ENCODE measurements around the gene RHOA.
A peak's percentile ranks its signal among the peaks of the same experiment; 100 is the strongest.
"Not testable (repeated sequence)": the region's sequence is repeated elsewhere in the genome, so short reads cannot be mapped to it uniquely, and the experiment has no call there.

RHOA gene

DNA sequence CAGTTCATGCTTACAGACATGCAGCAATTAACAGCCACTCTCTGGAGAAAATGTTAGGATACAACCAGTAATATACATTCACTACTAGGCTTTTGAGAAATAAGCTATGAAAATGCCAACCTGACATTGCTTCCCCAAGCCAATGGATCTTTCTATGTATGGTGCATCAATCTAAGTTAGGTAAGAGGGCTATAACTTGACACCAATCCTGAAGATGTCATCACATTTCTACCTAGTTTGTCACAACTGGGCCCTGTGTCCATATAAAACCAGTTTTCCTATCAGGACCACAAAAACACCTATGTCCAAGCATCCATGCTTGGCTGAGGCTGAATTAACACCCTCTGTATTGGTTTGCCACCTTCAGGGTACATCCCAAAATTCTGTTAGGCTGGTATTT lies 39.8 kb downstream of the RHOA start:
- DNase-seq (ENCODE audit: extremely low read depth in 1 of 2, low read depth in 1 of 2) = no peak

DNA sequence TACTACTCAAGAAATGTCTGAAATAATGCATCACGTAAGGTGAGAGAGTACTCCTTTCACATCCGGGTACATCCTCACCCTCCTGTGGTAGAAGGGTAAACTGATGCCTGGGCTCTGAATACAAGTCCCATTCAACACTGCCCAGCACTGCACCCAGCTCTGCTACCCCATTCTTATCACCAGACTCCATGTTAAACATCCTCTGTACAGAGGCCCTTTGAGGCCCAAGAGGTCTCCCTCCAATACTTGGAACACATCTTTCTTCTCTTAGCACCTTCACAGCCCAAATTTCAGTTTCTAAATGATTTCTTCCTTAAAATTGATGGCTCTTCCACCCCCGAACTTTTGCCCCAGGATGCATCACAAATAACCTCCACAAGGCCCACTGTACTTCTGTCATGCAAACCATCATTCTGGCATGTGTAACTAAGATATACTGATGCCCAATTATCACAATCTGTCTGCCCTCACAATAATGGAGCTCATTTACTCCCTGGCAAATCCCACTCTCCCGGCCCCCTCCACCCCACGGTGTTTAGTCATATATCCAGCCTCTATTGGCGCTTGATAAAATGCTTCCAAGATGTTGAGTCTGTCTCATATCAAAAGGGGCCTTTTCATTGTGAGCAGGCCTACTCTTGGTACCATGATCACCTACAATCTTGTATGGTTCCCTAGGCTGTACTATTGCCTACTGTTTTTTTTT lies 41.0 kb downstream of the RHOA start:
- no peak for DNase-seq (ENCODE audit: extremely low read depth in 1 of 2, low read depth in 1 of 2)

DNA sequence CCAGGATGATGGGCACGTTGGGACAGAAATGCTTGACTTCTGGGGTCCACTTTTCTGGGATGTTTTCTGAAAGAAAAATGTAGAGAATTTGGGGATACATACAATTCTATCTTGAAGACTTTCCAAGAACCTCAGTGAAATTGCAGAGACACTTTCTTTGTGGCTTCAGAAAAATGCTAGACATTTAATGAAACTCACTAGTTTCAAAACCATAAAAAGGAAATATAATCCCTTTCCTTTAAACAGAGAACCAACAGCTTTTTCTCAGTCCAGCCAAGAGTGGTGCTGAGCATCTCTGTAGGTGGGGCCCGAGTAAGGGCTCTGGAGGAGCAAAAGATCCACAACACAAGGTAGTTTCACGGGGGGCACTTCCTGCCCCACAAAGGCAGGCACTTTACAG lies 49.2 kb downstream of the RHOA start:
- no peak for DNase-seq (ENCODE audit: extremely low read depth in 1 of 2, low read depth in 1 of 2)

DNA sequence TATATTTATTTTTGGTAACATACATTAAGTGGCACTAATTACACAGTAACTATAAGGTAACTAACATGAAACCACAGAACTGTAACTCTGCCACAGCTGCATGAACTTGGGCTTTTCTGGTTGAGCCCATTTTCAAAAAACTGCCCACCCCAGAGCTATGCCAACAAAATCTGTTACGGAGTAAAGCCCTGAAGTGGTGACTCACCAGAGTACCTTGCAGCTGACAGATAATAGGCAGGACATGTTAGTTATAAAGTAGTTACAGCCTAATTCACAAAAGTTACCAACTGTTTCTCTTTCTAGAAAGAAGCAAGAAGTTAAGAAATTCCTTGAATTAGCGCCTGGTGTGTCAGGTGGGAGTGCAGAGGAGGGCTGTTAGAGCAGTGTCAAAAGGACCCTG lies 52.2 kb downstream of the RHOA start:
- DNase-seq (ENCODE audit: extremely low read depth in 1 of 2, low read depth in 1 of 2) = no peak

DNA sequence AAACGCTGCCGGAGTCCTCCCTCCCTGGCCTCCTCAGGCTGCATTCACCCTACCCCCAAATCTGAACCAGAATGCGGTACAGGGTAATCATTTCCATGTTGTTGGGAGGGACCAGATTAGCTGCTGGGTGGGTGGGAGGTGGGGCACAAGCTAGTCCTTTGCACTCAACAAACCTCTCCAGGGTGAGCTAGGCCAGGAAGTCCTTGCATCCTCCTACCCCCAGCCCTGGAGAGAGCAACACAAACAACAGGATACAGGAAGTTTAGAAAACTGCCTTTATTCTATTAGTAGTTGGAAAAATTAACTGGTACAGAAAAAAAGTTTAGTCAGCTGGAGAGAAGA lies 52.9 kb downstream of the RHOA start:
- DNase-seq (ENCODE audit: extremely low read depth in 1 of 2, low read depth in 1 of 2) = no peak

DNA sequence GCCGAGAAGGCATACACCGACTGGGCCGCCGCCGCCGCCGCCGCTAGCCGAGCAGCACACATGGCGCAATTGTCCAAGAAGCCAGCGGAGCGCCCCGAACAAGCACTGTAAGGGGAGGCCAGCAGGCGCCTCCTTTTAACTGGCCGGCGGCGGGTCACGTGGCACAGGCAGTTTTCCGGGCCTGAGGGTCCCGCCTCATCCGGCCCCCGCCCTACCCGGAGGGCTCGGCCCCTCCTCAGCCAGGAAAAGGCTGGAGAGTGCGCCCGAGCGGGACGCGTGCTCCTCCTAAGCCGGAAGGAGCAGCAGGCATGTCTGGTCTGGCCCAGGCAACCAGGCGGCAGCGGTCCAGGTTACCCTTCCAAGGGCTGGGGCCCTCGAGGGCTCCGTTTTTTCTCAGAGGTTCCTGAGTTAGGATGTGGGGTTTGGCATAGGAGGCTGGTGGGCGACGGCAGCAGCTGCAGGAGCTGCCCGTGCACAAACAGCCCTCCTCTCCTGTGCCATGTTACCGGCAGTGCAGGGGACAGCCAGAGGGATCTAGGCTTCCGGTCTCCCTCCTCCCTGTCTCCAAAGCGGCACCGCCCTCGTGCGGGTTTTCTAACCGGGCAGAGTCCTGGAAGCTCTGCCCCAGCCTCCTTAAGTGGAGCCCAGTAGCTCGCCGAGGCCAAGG lies 53.4 kb downstream of the RHOA start, which contains the start of gene GPX1:
TSS of gene GPX1 (minus strand) at position 137 of the 667 bp plus-strand sequence. CDS start at position 62, 75 bp downstream.
- peak; percentile 78 to 88 for DNase-seq (ENCODE audit: extremely low read depth in 1 of 2, low read depth in 1 of 2)

DNA sequence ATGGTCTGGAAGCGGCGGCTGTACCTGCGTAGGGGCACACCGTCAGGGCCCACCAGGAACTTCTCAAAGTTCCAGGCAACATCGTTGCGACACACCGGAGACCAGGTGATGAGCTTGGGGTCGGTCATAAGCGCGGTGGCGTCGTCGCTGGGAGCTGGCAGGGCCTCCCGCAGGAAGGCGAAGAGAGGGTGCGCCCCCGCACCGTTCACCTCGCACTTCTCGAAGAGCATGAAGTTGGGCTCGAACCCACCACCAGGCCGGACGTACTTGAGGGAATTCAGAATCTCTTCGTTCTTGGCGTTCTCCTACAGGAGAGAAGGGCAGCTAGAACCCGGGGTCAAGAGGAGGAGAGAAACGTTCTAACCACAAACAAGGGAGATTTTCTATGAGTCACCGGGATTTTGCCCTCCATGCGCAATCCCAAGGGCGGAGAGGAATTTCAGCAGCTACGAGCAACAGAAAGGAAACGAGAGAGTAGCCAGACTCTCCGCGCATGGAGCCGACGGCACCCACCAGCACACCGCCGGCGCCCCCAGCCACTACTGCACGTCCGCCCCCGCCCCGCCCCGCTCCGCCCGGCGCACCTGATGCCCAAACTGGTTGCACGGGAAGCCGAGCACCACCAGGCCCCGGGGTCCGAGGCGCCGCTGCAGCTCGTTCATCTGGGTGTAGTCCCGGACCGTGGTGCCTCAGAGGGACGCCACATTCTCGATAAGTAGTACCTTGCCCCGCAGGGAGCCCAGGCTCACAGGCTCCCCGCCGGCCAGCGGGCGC lies 54.1 kb downstream of the RHOA start:
- DNase-seq (ENCODE audit: extremely low read depth in 1 of 2, low read depth in 1 of 2) = peak in 1 of 2 donors; percentile 37

DNA sequence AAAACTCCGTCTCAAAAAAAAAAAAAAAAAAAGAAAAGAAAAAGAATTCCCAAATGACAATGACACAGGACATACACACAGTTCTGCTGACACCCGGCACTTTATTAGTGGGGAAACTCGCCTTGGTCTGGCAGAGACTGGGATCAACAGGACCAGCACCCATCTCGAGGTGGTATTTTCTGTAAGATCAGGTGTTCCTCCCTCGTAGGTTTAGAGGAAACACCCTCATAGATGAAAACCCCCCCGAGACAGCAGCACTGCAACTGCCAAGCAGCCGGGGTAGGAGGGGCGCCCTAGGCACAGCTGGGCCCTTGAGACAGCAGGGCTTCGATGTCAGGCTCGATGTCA lies 54.7 kb downstream of the RHOA start:
- not testable (repeated sequence) for DNase-seq (ENCODE audit: extremely low read depth in 1 of 2, low read depth in 1 of 2)

DNA sequence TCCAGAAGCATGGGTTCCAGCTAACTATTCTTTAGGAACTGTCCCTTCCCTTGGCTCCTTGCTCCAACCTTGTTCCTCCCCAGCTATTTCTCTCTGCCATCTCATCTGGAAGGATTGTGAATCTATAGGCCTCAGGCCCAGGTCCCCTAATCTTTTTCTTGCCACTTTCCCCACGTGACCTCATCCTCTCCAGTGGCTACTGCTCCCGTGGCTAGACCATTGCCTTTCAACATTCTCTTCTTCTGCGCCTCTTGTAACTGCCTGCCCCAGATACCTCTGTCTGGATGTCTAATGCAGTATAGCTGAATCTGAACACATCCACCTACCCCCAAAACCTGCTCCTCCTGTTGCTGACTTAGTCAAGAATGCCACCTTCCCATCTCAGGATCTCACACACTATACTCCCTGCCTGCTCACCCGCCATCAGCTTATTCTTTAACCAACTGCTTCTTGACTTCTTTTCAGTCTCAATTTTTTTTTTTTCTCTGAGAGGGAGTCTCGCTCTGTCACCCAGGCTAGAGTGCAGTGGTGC lies 58.8 kb downstream of the RHOA start:
- DNase-seq (ENCODE audit: extremely low read depth in 1 of 2, low read depth in 1 of 2) = no peak

DNA sequence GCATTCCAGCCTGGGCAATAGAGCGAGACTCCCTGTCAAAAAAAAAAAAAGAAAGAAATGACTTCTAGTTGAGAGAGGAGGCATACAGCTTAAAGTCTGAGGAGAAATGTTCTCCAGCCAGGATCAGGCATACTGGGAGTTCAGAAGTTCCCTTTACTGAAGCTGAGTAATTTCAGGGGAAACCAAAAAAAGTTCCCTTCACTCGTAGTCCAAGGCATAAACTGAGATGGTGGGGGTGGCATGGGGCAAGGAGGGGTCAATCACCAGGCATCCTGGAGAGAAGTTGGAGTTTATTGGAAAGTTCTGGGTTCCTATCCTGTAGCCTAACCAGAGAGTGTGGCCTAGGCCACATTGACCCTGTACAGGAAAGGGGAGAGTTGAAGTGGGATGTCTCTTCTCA lies 59.5 kb downstream of the RHOA start:
- DNase-seq (ENCODE audit: extremely low read depth in 1 of 2, low read depth in 1 of 2) = no peak

DNA sequence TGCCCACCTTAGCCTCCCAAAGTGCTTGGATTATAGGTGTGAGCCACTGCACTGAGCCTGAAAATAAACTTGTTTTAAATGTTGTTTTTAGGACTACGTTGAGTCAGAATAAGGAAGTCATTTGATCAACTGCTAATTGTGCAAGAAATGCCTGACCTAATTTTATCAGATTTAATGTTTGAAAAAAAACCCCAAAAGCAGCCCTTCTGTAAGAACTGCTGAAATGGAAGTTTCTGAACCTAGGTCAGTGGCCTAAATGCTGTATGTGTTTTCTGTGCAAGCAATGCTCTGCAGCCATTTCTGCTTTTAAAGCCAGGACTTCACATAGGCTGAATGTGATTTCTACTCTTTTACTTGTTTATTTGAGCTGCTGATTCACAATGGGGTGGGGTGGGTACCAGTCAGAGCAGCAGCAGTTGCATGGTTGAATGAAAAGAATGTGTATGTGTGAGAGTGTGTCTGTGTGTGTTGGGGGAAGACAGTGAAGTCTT lies 60.2 kb downstream of the RHOA start:
- DNase-seq (ENCODE audit: extremely low read depth in 1 of 2, low read depth in 1 of 2) = no peak

DNA sequence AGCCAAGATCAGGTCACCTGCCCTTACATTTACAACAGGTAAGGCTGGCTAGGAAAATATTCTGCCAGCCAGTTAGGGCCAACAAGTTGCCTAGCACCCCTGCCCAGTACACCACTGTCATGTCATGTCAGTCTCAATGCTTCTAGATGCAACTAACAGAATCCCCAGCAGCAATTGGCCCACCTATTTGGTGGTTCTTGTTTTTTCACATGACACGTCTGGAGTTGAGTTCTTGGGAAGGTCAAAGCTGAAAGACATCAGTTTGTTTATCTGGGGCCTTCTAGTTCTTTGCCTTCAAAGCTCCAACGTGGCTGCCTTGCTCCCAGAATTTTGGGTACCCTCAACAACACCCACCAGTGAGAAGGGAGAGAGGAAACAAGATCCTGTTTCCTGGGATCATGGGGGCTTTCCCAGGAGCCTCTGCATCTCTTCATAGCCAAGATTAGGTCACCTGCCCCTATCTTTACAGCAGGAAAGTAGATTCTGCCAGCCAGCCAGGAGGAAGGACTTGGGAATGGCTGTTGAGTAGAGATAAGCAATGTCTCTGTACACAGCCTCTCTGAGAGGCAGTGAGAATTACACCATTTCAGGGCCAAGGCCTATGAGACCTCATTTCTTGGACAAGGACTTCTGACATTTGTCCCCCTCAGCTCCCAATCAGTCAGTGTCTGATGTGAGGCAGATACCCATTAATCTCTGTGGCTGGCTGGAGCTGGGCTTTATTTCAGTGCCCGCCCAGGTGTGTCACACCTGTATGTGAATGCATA lies 62.2 kb downstream of the RHOA start:
- DNase-seq (ENCODE audit: extremely low read depth in 1 of 2, low read depth in 1 of 2) = no peak

DNA sequence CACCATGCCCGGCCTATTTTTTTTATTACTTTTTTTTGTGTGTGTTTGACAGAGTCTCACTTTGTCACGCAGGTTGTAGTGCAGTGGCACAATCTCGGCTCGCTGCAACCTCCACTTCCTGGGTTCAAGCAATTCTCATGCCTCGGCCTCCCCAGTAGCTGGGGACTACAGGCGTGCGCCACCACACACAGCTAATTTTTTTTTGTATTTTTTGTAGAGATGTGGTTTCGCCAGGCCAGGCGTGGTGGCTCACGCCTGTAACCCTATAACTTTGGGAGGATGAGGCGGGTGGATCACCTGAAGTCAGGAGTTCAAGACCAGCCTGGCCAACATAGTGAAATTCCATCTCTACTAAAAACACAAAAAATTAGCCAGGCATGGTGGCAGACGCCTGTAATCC lies 63.4 kb downstream of the RHOA start:
- not testable (repeated sequence) for DNase-seq (ENCODE audit: extremely low read depth in 1 of 2, low read depth in 1 of 2)

DNA sequence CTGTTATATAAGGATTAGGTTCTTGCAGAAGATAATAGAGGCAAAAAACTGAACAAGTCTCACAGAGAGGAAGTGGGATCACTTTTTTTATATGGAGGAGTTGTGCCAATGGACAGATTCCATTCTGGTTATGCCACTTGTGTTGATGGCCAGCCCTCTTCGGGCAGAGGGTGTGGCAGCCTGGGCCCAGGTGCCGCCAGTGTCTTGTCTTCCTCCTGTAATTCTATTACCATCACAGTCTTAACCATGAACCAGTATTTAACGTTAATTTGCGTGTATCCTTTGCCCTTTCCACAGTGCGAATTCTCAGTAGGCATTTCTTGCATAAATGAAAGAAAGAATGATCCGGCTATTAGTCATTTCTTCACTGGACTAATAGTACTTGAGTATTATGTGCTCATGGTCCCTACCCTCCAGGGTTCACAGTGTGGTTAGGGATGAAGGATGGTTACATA lies 65.0 kb downstream of the RHOA start:
- DNase-seq (ENCODE audit: extremely low read depth in 1 of 2, low read depth in 1 of 2) = no peak

DNA sequence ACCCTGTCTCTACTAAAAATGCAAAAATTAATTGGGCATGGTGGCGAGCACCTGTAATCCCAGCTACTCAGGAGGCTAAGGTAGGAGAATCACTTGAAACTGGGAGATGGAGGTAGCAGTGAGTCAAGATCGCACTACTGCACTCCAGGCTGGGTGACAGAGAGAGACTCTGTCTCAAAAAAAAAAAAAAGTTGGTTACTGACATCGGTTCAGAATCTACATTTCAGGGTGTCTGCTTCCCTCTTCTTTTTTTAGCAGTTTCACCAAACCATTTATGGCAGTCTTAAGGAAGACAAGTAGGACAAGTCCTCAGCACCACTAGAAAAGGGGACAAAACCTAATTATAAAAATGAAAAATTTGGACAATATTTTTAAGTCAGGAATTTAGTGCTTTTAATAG lies 68.6 kb downstream of the RHOA start:
- DNase-seq (ENCODE audit: extremely low read depth in 1 of 2, low read depth in 1 of 2) = no peak

DNA sequence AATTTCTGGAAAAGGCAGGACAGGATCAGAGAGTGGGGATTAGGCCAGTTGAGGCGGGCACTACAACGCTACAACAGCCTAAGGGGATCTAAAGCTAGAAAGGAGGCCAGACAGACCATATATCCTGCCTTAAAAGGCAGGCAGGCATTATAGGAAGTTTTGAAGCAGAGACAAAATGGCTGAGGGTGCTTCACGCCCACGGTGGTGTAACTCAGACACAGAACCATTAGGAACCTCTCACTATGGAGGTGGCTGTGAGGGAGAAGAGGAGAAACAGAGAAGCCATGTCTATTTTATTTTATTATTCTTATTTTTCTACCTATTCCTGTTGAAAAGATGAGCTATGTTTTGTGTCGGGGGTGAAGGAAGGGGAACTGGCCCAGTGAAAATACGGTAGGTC lies 69.8 kb downstream of the RHOA start:
- no peak for DNase-seq (ENCODE audit: extremely low read depth in 1 of 2, low read depth in 1 of 2)

DNA sequence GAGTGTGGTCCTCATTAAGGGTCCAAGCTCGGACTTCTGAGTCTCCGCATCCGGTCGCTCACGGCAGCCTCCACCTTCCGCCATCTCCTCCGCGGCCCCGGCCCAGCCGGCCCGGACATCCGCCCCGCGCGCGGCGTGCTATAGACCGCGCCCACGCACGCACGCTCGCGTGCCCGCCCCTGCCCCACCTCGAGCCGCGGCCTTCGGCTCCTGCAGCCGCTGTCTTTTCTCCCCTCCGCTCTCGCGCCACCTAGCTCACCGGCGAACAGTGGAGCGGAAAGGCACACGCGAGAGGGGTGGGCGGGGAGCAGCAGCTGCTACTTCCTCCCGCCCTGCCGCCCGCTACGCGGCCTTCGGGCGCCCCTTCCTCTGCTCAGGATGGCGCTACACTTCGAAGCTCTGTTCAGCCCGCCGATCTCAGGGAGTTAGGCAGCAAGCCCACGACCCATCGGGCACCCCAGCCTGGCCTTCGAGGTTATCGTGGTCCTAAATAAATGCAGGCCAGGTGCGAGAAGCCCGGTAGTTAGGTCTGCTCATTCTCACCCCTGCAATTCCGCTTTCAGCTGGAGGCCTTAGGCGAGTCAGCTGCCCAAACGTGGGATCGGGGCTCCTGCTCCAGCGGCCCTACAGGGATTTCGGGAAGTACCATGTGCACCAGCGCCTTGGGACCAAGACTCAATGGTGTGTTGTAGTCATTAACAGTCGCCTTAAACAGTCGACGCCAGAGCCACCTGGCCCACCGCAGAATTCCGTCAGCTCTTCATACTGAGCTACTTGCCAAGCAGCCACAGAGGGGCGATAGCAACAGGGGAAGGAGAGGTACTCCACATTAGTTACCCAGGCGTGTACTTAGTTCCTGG lies 71.6 kb downstream of the RHOA start, which contains the start of gene USP4:
TSS of gene USP4 (minus strand) at position 113 of the 860 bp plus-strand sequence. CDS start at position 84, 29 bp downstream.
- peak; percentile 90 to 95 for DNase-seq (ENCODE audit: extremely low read depth in 1 of 2, low read depth in 1 of 2)

DNA sequence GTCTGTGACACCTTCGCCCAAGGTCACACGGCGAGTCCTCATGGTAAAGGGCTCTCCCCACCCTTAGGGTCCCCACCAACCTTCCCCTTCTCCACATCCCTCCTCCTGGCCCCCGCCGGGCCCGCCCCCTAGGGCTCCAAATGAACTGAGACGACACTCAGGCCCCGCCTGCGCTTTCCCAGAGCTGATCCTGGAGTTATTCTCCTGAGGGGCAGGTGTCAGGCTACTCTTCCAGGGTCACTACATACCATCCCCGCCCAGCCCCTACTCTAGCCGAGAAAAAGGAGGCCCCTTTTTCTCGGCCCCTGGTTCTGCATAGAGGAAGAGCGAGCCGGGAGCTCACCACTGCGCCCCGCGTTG lies 72.2 kb downstream of the RHOA start:
- DNase-seq (ENCODE audit: extremely low read depth in 1 of 2, low read depth in 1 of 2) = no peak

DNA sequence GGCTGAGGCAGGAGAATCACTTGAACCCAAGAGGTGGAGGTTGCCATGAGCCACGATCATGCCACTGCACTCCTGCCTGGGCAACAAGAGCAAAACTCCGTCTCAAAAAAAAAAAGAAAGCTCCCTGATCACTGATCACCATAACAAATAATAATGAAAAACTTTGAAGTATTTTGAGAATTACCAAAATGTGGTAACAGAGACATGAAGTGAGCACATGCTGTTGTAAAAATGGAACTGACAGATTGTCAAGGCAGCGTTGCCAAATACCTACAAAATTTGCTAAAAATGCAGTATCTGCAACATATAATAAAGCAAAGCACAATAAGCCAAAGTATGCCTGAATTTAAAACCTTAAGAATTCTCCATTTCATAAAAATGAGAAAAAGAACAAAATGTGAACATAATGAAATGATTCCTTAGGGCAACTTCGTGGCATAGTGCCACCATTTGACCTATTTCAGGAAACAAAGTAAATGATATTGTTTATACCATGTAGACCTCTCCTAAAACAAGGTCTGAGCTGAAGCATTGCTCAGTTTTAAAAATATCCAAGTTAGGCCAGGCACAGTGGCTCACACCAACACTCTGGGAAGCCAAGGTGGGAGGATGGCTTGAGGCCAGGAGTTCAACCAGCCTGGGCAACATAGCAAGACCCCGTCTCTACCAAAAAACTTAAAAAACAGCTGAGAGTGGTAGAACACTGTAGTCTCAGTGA lies 77.7 kb downstream of the RHOA start:
- DNase-seq (ENCODE audit: extremely low read depth in 1 of 2, low read depth in 1 of 2) = no peak
